ENCODE results near the gene RFX3.
"Not testable (repeated sequence)": the region's sequence is repeated elsewhere in the genome, so short reads cannot be mapped to it uniquely, and the experiment has no call there.

RFX3 gene

DNA sequence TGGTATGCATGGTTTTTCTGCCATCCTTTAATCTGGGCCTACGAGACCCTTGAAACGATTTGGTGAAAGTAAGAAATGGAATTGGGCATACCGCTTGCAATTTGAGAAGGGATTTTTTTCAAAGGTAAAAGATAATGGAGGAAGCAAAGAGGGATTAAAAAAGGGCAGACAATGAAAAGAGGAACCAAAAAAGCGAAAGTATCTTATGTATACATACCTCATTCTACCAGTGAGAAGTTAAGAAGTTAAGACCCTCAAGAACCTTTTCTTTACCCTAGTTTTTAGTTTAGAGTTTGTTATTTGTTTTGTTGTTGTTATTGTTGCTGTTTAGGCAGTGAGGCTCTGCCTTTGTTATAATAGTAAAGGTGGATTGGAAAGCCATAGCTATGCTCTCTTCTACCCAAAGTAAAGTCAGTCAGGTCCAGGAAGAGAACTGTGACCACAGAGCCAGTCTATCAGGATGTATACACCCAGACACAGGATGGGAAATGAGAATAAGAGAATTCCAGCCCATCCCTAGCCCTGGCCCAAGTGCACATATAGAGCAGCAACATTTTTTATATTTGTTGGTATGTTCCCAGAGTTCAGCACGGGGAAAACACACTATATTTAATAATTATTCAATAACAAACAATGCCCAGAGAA, 166.6 kb downstream of the RFX3 start:
- DNase-seq (ENCODE audit: low spot score) = no peak

DNA sequence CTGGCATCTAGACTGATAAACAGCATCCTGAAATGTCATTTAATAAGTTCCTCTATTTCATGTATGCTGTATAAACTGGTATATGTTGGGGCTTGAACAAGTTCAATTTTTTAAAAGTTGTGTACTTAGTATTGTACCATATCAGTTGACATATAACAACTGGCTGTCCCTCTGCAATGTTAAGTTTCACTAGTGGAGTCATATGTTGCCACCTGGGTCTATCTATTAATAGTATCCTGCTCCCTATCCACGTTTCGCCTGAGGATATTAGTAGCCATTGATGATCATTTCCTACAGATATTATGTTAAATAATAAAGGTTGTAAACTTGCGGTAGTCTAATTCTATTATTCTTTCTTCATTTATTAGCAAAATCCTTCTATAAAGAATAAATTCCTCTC, 177.6 kb downstream of the RFX3 start:
- DNase-seq (ENCODE audit: low spot score) = no peak

DNA sequence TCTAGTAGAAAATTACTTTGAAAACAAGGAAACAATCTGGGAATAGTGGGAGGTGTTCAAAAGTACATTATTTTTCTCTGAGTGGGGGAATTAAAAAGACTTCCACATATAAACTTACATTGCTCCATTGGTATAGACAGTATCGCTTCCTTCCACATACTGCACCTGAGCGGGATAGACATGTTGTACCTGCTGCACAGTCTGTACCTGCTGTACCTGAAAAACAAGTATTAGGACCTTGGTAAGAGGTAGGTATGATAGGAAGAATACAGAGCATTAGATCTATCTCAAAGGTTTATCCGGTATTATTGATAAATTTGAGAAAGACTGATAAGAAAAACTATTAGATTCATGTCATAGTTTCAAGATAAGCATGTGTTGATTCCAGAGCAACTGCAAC, 179.3 kb downstream of the RFX3 start:
- no peak for DNase-seq (ENCODE audit: low spot score)

DNA sequence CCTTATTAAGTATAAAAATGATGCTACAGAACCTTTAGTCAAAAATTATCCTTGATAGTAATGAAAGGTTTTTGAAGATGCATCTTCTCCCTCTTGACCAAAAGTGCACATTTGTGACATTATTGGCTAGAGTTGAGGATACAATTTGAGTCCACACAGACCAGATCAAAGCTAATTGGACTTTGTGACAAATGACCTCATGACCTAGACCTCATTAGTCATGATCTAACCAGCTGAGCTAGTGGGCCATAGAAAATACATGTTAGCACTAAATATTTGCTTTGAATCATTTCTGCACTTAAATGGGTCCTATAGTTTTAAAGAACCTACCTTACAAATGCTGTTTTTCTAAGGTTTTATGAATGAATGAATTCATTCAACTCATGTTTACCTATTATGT, 182.1 kb downstream of the RFX3 start:
- no peak for DNase-seq (ENCODE audit: low spot score)

DNA sequence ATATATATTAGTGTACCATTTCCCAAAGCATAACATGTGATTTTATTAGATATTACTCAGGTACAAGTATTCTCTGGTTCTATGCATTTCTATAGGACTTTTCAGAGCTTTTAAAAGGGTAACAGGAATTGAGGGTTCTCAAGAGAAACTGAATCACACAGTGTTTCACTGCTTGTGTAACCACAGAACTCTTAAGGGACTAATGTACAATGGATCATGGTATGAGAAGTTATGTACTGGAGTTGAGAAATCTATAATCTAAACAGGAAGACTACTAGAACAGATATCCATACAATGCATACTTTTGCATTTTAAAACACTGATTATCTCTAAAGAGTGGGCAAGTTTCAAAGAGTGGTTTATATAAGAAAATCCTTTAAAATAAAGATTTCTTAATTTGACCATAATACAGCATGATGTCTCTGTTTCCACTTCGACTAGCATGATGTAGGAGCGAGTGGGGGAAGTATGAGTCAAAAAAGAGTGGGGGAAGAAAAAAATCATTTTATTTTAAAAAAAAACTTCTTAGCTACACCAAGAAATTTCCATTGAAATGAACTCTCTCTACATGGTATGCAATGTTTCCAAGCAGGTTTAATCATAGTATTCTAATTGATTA, 183.5 kb downstream of the RFX3 start:
- no peak for DNase-seq (ENCODE audit: low spot score)

DNA sequence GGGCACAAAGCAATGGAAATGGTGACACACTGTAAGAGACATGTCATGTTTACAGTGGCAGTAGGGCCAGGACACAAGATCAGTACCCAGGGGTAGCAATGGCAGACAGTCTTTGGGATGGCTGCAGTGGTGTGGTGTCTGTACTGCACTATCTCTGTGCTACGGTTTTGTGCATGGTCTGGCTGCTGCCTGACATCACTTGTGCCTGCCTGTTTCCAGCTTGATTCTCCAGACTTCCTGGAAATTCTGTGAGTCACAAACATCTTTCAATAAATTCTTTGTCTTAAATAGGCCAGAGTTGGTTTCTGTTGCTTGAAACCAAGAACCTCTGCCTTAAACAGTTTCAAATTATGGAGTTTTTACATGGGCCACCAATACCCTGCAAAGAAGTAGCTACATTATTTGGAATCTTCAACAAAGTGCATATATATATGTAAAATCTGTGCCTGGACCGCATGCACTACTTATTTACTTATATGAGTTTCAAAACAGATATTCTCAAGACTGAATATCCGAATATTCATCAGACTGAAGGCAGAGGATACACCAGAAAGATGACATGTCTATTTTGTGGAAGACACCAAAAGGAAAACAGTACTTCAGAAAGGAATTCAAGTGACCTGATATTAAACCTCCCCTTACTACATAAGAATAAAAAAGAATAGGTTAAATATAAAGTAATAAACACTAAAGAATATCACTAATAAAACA, 188.1 kb downstream of the RFX3 start:
- DNase-seq (ENCODE audit: low spot score) = peak; percentile 25

DNA sequence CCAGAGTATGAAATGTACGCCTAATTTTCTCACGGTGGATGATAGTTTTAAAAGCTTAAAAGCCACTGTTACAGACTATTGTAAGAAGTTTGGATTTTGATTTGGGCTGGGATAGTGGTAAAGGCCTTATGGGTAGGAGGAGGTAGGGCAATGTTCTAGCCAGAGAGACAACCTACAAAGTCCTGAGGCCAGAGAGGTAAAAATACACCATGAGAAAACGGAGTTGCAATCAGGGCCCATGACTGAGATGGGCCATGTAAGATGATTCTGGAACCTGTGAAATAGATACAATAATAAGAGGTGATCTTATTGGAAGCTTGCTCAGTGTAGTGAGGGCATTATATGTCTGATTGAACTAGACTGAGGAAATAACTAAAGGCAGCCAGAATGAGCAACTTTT, 188.8 kb downstream of the RFX3 start:
- DNase-seq (ENCODE audit: low spot score) = no peak

DNA sequence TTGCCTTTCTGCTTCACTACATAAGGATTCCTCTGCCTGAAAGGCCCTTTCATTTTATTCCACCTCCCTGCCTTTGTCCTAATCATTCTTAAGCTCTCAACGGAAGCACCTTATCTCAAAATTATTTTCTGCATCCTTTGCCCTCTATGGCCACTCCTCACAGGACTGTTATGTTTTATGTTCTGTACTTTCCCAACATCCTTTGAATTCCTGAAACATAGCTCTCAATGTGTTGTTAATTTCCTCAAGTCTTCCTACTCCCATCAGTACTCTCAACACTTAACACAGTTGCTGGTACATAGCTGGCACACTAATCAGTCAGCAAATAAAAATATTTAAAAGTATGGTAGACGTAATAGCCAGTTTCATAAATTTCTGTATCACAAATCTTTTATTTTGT, 193.0 kb downstream of the RFX3 start:
- DNase-seq (ENCODE audit: low spot score) = no peak

DNA sequence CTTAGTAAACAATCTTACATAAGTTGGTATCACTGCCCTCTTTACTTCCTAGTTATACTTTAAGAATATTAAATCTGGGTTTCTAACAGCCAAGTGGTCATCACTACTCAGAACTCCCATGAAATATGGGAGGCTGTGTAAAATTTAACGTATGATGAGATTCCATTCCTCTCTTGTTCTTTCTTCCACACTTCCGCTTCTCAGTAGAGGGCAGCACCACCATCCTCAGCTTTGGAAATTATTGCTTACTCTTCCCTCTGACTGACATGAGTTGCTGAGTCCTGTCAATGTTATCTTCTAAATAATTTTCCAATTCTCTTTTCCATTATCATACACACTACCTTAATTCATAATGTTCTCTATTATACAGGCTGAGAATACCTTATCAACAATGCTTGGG, 194.0 kb downstream of the RFX3 start:
- DNase-seq (ENCODE audit: low spot score) = no peak

DNA sequence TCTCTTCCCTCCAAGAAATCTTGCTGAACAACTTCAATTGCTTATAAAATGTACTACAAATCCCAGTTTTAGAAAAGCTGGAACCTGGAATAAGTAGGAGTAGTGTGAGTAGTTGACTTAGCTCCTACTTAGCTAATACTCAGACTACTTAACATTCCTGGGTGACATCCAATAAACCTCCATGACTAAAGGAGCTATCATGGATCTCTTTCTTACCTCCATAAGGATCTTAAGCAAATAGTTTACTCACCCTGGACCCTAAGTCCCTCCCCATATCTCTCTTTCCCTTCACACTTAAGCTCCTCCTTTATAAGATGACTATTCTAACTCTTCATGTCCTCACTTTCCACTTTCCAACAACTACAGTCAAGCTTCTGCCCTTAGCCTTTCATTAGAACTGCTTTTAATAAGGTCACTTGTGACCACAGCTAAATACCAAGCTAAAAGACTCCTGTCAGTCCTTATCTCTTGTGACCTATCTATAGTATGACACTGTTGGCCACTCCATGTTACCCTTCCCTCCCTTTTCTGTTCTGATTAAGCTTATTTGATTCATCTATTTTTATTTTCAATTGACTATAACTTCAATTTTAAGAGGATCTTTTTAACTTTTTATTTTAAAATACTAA, 194.9 kb downstream of the RFX3 start:
- no peak for DNase-seq (ENCODE audit: low spot score)

DNA sequence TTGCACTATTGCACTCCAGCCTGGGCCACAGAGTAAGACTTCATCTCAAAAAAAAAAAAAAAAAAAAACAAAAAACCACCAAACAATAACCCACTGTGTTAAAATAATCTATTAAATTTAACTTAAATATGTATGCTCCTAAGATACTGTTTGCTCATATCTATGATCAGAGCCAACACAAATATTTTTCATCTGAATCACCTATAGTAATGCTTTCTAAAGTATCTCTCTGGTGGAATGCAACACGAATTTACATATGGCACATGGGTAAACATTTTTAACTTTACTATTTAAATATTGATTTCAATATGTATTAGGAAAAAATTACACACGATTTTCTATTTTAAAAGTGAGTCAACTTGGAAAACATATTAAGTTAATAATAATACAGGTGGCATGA, 196.4 kb downstream of the RFX3 start:
- no peak for DNase-seq (ENCODE audit: low spot score)

DNA sequence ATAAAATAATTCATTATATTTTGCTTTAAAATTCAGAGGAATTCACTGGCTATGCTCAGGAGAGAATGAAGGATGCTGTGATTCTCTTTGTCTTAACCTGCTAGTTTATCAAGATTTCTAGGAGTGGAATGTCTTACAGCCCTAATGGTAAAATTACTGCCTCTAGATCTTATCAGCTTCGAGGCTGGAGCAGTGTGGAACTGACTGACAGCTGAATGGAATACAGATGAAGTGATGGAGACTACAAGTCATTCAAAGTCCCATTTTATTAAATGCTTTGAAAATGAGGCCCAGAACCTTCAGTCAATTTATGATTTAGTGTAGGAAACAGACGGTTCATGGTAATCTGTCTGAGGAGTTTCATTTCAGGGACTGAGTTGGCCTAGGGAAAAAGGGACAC, 202.1 kb downstream of the RFX3 start:
- no peak for DNase-seq (ENCODE audit: low spot score)

DNA sequence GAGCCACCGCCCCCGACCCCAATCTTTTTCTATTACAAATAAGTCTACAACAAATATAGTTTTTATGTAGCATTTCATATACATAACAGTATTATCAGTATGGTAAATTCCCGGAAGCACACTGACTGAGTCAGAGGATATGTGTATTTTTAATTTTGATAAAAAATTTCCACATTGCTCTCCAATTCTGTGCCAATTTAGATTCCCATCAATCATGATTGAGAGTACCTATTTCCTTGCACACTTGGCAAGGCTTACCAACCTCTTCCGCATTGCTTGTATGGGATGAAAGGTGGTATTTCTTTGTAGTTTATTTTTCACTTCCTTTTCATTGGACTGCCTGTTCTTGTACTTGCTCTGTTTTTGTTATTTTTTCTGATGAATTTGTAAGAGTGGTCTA, 204.6 kb downstream of the RFX3 start:
- DNase-seq (ENCODE audit: low spot score) = no peak

DNA sequence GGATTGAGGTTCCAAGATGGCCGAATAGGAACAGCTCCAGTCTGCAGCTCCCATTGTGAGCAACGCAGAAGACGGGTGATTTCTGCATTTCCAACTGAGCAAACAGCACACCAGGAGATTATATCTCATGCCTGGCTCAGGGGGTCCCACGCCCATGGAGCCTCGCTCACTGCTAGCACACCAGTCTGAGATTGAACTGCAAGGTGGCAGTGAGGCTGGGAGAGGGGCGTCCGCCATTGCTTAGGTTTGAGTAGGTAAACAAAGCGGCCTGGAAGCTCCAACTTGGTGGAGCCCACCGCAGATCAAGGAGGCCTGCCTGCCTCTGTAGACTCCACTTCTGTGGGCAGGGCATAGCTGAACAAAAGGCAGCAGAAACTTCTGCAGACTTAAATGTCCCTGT, 213.2 kb downstream of the RFX3 start:
- not testable (repeated sequence) for DNase-seq (ENCODE audit: low spot score)

DNA sequence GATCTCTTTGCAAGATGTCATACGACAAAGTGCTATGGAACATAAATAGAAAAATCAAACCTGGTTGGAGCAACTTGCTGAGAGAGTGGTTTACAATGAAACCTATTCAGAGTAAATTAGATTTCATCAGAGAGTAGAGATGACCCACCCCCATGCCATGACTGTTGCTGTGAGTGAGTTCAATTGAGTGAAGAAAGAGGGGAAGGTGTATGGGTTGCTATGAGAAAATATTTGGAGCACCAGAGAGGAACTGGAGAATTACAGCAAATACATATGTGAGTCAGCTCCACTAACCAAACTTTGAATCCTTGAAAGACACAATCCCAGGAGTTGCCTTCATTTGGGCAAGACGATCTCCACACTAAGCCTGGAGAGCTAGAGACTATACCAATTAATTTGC, 217.2 kb downstream of the RFX3 start:
- DNase-seq (ENCODE audit: low spot score) = no peak

DNA sequence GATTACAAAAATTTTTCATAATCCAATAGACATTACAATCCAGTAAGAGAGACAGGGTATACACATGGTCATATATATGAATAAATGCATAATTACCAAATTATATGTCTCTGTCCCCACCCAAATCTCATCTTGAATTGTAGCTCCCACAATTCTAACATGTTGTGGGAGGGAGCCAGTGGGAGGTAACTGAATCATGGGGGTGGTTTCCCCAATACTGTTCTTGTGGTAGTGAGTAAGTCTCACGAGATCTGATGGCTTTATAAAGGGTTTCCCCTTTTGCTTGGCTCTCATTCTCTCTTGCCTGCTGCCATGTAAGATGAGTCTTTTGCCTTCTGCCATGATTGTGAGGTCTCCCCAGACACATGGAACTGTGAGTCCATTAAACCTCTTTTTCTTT, 221.4 kb downstream of the RFX3 start:
- DNase-seq (ENCODE audit: low spot score) = not testable (repeated sequence)

DNA sequence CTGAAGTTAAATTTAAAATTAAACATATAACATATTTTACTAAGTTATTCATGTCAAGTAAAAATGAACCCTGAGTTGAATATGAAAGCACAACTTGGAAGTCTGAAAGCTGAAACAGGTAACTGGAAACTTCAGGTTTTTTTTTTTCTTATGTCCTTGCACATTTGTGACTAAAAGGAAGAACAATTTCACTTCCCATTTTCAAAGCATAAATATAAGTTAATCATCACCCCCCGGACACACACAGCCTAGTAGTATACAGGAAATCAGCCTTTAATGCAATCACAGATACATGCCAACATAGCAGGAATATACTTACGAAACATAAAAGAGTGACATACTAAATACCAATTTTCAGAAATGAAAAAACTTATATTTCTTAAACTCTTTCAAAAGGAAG, 225.9 kb downstream of the RFX3 start:
- no peak for DNase-seq (ENCODE audit: low spot score)

DNA sequence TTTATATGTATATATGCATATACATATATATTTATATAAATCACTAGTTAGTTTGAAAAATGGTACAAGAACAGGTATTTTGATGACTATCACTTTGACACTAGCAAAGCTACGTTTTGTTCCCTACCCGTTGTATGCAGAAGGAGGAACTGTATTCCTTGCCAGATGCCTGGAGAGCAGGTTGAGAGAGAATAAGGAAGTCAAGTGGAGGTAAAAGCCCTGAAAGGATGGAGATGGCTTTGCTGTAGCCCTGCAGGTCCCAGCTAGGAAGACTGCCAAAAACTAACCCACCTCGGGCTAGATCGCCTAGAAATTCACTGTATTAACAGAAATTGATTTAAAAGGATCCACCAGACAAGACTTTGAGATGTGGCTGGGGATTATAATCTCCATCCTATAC, 229.3 kb downstream of the RFX3 start:
- no peak for DNase-seq (ENCODE audit: low spot score)

DNA sequence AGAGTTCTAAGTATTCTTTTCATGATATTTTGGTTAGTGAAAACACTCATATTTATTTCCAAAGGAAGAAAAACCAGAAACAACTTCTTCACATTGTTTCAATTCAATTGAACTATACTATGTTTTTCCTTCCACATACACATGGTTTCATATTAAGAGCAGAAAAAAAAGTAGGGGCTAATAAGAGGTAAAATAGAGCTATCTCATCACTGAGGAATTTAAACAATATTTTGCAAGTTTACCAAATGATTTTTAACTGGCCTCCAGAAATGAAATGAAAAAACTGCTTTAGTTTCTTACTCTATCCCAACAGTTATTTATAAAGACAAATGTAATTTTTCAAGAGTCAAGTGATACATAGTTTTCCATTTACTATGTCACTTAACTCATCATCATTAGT, 233.5 kb downstream of the RFX3 start:
- DNase-seq (ENCODE audit: low spot score) = no peak

DNA sequence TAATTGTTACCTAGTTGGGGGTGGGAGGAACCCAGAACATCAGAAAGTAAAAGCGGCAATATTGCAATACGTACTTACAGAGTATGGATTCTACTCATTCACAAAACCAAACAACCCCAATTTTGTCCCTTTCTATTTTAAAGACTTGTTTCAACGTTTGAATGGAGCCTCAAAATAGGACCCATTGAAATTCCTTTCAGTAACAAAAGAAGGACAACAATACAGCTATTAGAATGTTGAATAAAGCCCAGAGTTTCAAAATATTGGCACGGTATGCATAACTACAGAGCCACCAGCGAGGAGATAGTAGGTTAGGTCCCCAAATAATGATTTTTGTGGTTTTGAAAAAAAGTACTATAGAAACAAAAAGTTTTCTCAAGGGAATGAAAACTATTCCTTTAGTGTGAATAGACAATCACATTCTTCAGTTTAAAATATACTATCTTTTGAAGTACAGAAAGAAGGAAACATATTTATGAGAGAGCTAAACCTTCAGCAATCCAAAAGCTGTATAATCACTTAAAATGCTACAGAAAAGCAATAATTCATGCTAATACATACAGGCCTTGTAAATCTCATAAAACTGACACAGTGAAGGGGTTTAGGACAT, 235.5 kb downstream of the RFX3 start:
- no peak for DNase-seq (ENCODE audit: low spot score)

DNA sequence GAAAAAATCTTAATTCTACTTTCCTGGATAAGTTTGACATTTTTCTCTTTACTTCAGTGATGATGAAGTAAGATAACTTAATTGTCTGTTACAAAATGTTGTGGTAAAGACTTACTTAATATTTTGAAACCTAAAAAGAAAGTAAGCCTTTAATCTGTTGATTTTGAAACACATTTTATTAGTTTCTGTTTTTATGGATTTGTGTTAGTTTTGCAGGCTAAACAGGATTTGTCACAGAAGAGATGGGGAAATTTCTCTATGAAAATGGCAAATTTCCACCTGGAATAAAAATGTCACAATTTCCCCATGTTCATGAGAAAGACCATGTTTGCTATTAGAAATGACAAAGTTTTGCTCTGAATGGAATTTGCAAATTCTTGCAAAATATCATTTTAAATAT, 237.1 kb downstream of the RFX3 start:
- no peak for DNase-seq (ENCODE audit: low spot score)

DNA sequence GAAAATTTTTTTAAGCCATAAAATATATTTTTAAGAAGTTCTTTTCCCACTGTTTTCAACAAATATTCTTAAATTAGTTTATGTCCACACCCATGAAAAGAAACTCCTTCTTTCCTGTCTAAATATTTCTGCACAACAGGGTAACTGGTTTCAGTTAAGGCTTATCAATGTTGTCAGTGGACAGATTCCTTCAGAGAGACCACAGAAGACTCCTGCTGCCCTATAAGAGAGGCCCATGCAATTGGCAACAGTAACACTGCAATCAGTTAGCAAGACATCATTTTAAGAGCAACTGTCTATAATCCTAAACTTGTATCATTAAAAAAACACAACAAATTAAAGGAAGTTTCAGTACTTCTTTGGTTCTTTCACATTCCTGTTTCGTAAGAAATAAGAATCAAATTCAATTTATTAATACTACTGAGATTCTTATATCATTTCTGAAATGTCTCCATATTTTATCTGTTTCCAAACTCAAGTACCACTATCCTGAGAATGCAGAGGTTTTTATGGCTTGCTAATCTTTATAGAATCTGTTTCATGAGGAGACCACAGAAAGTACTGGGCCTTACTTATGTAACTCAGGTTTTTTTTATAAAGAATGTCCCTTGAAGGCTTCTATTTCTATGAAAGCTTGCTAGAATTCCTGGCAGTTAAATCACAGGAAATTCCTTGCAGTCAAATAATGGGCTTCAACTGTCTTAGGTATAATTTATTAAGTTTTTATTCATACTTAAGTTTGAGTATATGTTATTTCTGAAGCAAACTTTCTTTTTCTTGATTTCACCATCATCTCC, 240.2 kb downstream of the RFX3 start:
- no peak for DNase-seq (ENCODE audit: low spot score)
